CD14-positive monocyte (primary cell): Measurements from ENCODE around the gene TRAPPC1. TPM values are rescaled to one million over a fixed set of nuclear protein-coding genes. Genes with fewer than 3 reads are reported as not detected.

Source experiments
- DNase-seq, 3 donors: peaks; one replicate each; pipeline ENCODE4 v3.0.0-alpha.2; 2011 to 2022
- H2AFZ ChIP-seq: 2 replicates; pipeline ENCODE4 v1.6.0; 2012; ENCODE audit warnings: mild to moderate bottlenecking, low read depth, low read length, inconsistent platforms; ENCODE audit not compliant: insufficient read depth, poor library complexity, severe bottlenecking
- H3K27ac ChIP-seq, 2 donors: 1 replicate in 1 of 2; 2 replicates in 1 of 2; pipeline ENCODE4 v1.5.1; 2012 to 2013; ENCODE audit warnings: low read length in 2 of 2, control low read depth in 1 of 2, inconsistent platforms in 1 of 2, low read depth in 1 of 2, mild to moderate bottlenecking in 1 of 2
- H3K27me3 ChIP-seq, 2 donors: one replicate each; pipeline versions ENCODE4 v1.6.0 to v1.6.1; 2011 to 2013; ENCODE audit warnings: low read length in 2 of 2; ENCODE audit not compliant: control insufficient read depth in 2 of 2, insufficient read depth in 2 of 2
- H3K36me3 ChIP-seq, 2 donors: replicated peaks in 1 of 2; 1 replicate in 1 of 2; 2 replicates in 1 of 2; pipeline versions ENCODE4 v1.5.1 to v1.6.1; 2012 to 2013; ENCODE audit warnings: low read length in 2 of 2, control low read depth in 1 of 2, inconsistent platforms in 1 of 2, mild to moderate bottlenecking in 1 of 2; ENCODE audit not compliant: insufficient read depth in 2 of 2, control insufficient read depth in 1 of 2
- H3K4me1 ChIP-seq, 2 donors: 1 replicate in 1 of 2; 2 replicates in 1 of 2; pipeline versions ENCODE4 v1.5.1 to v1.6.1; 2012 to 2013; ENCODE audit warnings: low read length in 2 of 2, control low read depth in 1 of 2, inconsistent platforms in 1 of 2, mild to moderate bottlenecking in 1 of 2, moderate library complexity in 1 of 2; ENCODE audit not compliant: insufficient read depth in 2 of 2, control insufficient read depth in 1 of 2
- H3K4me2 ChIP-seq: replicated peaks from 2 replicates; pipeline ENCODE3; 2012; ENCODE audit warnings: low read length, moderate library complexity, mild to moderate bottlenecking; ENCODE audit not compliant: poor library complexity, severe bottlenecking; ENCODE audit errors: extremely low read depth
- H3K4me3 ChIP-seq, 3 experiments: fragments of 200-600 bp in 1 of 3; sonication (generic) in 1 of 3; replicated peaks in 1 of 3; 1 replicate in 2 of 3; 2 replicates in 1 of 3; pipeline ENCODE4 v1.5.1; 2011 to 2013; ENCODE audit warnings: low read length in 3 of 3, mild to moderate bottlenecking in 3 of 3, control low read depth in 2 of 3, low read depth in 2 of 3, inconsistent platforms in 1 of 3, moderate library complexity in 1 of 3
- H3K79me2 ChIP-seq: 2 replicates; pipeline ENCODE4 v1.6.0; 2012; ENCODE audit warnings: mild to moderate bottlenecking, control low read depth, inconsistent platforms, low read length, moderate library complexity; ENCODE audit not compliant: insufficient read depth
- H3K9ac ChIP-seq: 2 replicates; pipeline ENCODE4 v1.6.0; 2017; ENCODE audit warnings: low read length, mild to moderate bottlenecking; ENCODE audit not compliant: insufficient read depth, poor library complexity, severe bottlenecking
- H3K9me3 ChIP-seq, 2 donors: replicated peaks in 1 of 2; 1 replicate in 1 of 2; 2 replicates in 1 of 2; pipeline versions ENCODE4 v1.5.1 to v1.6.1; 2012 to 2013; ENCODE audit warnings: low read length in 2 of 2, control low read depth in 1 of 2; ENCODE audit not compliant: control insufficient read depth in 1 of 2, insufficient read depth in 1 of 2
- H4K20me1 ChIP-seq: 2 replicates; pipeline ENCODE4 v1.6.0; 2012; ENCODE audit warnings: mild to moderate bottlenecking, low read length, control low read depth, moderate library complexity; ENCODE audit not compliant: insufficient read depth
- H3K27ac Mint-ChIP-seq, 7 donors: one replicate each; pipeline ENCODE4 v1.8.0; 2020; ENCODE audit warnings: mild to moderate bottlenecking in 7 of 7, mixed read lengths in 7 of 7, moderate library complexity in 6 of 7, inconsistent platforms in 2 of 7
- H3K27me3 Mint-ChIP-seq, 3 donors: one replicate each; pipeline ENCODE4 v1.8.0; 2021 to 2022; ENCODE audit warnings: low read depth in 3 of 3, mild to moderate bottlenecking in 3 of 3, mixed read lengths in 3 of 3, moderate library complexity in 3 of 3, inconsistent platforms in 1 of 3
- H3K36me3 Mint-ChIP-seq, 2 donors: one replicate each; pipeline ENCODE4 v1.8.0; 2020; ENCODE audit warnings: mixed read lengths in 2 of 2, inconsistent platforms in 1 of 2, mild to moderate bottlenecking in 1 of 2
- H3K4me1 Mint-ChIP-seq: one replicate; pipeline ENCODE4 v1.8.0; 2020; ENCODE audit warnings: mild to moderate bottlenecking, mixed read lengths
- H3K4me3 Mint-ChIP-seq, 2 donors: one replicate each; pipeline ENCODE4 v1.8.0; 2020; ENCODE audit warnings: mild to moderate bottlenecking in 2 of 2, mixed read lengths in 2 of 2, moderate library complexity in 1 of 2
- H3K9me3 Mint-ChIP-seq, 7 donors: one replicate each; pipeline ENCODE4 v1.8.0; 2020 to 2022; ENCODE audit warnings: mixed read lengths in 7 of 7, mild to moderate bottlenecking in 6 of 7, moderate library complexity in 6 of 7, inconsistent platforms in 2 of 7
- WGBS: methylation state at CpG from one replicate; pipeline ENCODE4 v1.1.5; 2013; ENCODE audit warnings: missing lambda C conversion rate; ENCODE audit not compliant: insufficient coverage; 5-methylcytosine and 5-hydroxymethylcytosine counted together
- intact Hi-C, 2 donors: fragments of 100-400 bp; cut with micrococcal nuclease; formaldehyde crosslinking; loops; one replicate each; pipeline versions ENCODE4 v1.15.0 to v1.15.1; 2023
- polyA plus RNA-seq, 3 donors: library from polyadenylated mRNA; depleted of rRNA in 1 of 3; unstranded in 2 of 3; stranded (reverse) in 1 of 3; fragments of 300-500 nt in 2 of 3; fragments of >200 nt in 1 of 3; fragmentation: Illumina TruSeq in 2 of 3; gene quantifications; 1 replicate in 2 of 3; 2 replicates in 1 of 3; pipeline ENCODE4 v1.2.3, GENCODE V29; 2012 to 2021
- TF ChIP-seq, protein P1 (sequence below): fragments of 200-600 bp; IDR thresholded peaks from one replicate; pipeline ENCODE4 v1.8.0; 2022; ENCODE audit warnings: antibody characterized with exemption, mild to moderate bottlenecking

TRAPPC1 gene
- polyA plus RNA-seq, 3 donors = 172 to 266 (median 224) TPM

DNA sequence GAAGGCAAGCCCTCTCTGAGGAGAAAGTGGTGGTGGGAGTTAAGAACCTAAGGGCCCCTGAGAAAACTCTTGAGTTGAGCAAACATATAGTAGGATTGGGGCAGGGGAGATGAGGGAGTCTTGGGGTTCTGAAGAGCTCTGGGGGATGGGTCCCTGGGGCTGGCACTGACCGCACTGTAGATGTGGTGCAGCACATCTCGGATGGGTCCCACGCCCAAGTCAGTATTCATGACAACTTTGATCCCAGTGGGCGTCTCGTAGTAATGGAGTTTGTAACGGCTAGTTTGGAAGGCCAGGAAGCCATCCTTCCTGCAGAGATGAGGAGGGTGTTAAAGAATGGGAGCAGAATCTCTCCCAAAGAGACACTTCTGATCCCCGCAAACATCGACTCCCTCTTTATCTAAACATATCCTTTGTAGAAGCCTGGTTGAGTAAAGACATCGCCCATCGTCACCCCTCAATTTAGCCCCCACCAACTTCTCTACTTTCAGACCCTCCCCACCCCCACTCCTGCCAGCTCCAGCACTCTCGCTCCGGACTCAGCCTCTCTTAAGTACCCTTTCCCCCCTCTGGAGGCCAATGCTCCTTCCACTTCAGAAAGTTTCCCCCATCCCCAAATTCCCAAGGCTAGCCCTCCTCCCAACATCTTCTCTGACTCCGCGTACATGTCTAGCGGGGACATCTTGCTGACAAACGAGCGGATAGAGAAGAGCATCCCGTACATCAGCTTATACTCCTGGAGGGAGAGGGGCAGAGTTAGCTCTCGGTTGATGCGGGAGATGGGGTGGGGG lies 710 bp downstream of the TRAPPC1 start:
- Histone ChIP-seq H3K79me2 (peaks cover 53% of the 10 kb centered on the region), H4K20me1 (no peaks in the 10 kb centered on the region), H3K27me3 (no peaks in the 10 kb centered on the region), H3K4me3 (peak overlapping the region; percentile 68 to 86 (median 85)), H3K9ac (peak overlapping the region; percentile 71), H3K27ac (peak overlapping the region; percentile 60 to 88), H3K4me2 (peak overlapping the region; percentile 84), H3K36me3 (peaks cover 7 to 36% of the 10 kb centered on the region in 2 donors), H3K4me1 (peaks cover 26 to 37% of the 10 kb centered on the region in 2 donors), H3K9me3 (no peaks in the 10 kb centered on the region), H2AFZ (peak overlapping the region; percentile 87)
- H3K27ac Mint-ChIP-seq = peak overlapping the region; percentile 83 to 100 (median 99)
- intact Hi-C loops = loop anchor here in 1 of 2 donors (5.0 kb wide), 1 partner anchor 89 kb away; no protein-coding TSS in a partner anchor
- peaks cover 0 to 2% (median 0%) of the 10 kb centered on the region in 7 donors for H3K9me3 Mint-ChIP-seq
- H3K36me3 Mint-ChIP-seq = peaks cover 26 to 44% of the 10 kb centered on the region in 2 donors
- no peak for DNase-seq
- peaks cover 0 to 4% (median 3%) of the 10 kb centered on the region in 3 donors for H3K27me3 Mint-ChIP-seq
- H3K4me3 Mint-ChIP-seq = peak overlapping the region; percentile 97 to 100
- peaks cover 44% of the 10 kb centered on the region for H3K4me1 Mint-ChIP-seq
- 70% methylated on average over 8 of the region's 20 CpGs for WGBS
- TF ChIP-seq, protein P1, sequence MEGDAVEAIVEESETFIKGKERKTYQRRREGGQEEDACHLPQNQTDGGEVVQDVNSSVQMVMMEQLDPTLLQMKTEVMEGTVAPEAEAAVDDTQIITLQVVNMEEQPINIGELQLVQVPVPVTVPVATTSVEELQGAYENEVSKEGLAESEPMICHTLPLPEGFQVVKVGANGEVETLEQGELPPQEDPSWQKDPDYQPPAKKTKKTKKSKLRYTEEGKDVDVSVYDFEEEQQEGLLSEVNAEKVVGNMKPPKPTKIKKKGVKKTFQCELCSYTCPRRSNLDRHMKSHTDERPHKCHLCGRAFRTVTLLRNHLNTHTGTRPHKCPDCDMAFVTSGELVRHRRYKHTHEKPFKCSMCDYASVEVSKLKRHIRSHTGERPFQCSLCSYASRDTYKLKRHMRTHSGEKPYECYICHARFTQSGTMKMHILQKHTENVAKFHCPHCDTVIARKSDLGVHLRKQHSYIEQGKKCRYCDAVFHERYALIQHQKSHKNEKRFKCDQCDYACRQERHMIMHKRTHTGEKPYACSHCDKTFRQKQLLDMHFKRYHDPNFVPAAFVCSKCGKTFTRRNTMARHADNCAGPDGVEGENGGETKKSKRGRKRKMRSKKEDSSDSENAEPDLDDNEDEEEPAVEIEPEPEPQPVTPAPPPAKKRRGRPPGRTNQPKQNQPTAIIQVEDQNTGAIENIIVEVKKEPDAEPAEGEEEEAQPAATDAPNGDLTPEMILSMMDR = no peak

GRCh38 chr17:7929158-7930023 lies 2.4 kb downstream of the TRAPPC1 start, which contains the start of gene KCNAB3:
Gene KCNAB3 (minus strand): TSS chr17:7929856. CDS start chr17:7929435, 421 bp downstream.
- Mint-ChIP-seq H3K27me3 (peaks cover 0 to 4% (median 1%) of the 10 kb centered on the region in 3 donors), H3K27ac (peak within 1 kb of the TSS; percentile 83 to 100 (median 99)), H3K9me3 (peaks cover 0 to 2% (median 0%) of the 10 kb centered on the region in 7 donors), H3K4me1 (peaks cover 41% of the 10 kb centered on the region), H3K36me3 (peaks cover 12 to 27% of the 10 kb centered on the region in 2 donors), H3K4me3 (peak within 1 kb of the TSS; percentile 73 to 97)
- Histone ChIP-seq H2AFZ (no peak within 1 kb of the TSS), H3K4me3 (peak within 1 kb of the TSS in 1 of 3 experiments; percentile 86), H3K36me3 (peaks cover 0 to 21% of the 10 kb centered on the region in 2 donors), H3K4me2 (peak within 1 kb of the TSS; percentile 33), H3K27me3 (no peaks in the 10 kb centered on the region), H3K9ac (no peak within 1 kb of the TSS), H3K9me3 (no peaks in the 10 kb centered on the region), H3K4me1 (peaks cover 26 to 37% of the 10 kb centered on the region in 2 donors), H3K79me2 (peaks cover 42% of the 10 kb centered on the region), H4K20me1 (no peaks in the 10 kb centered on the region), H3K27ac (peak within 1 kb of the TSS in 1 of 2 donors; percentile 88)
- DNase-seq = peak; percentile 21 to 33 (median 27)
- intact Hi-C loops = loop anchor here in 1 of 2 donors (5.0 kb wide), 1 partner anchor 87 kb away; no protein-coding TSS in a partner anchor
- TF ChIP-seq, protein P1 = no peak
- WGBS = 81% methylated on average over 55 of the region's 67 CpGs
